HEK293 (cell line): Measurements from ENCODE around the gene C12orf42.

Source experiments
- GLI2 ChIP-seq: fragments of 450-650 bp; formaldehyde crosslinking; IDR thresholded peaks from 2 replicates; pipeline ENCODE4; 2017; ENCODE audit warnings: missing biosample characterization, missing genetic modification characterization, low read depth, borderline replicate concordance
- GLI4 ChIP-seq: fragments of 450-650 bp; formaldehyde crosslinking; IDR thresholded peaks from 2 replicates; pipeline ENCODE4 v1.5.1; 2016; ENCODE audit warnings: missing biosample characterization, missing genetic modification characterization
- REPIN1 ChIP-seq: fragments of 450-650 bp; formaldehyde crosslinking; IDR thresholded peaks from 2 replicates; pipeline ENCODE4 v1.5.1; 2017; ENCODE audit warnings: missing biosample characterization, missing genetic modification characterization, low read depth
- ZNF514 ChIP-seq: fragments of 450-650 bp; formaldehyde crosslinking; IDR thresholded peaks from 2 replicates; pipeline ENCODE4 v1.5.1; 2016; ENCODE audit warnings: missing biosample characterization, missing genetic modification characterization
- TF ChIP-seq, protein P1 (sequence below): fragments of 450-650 bp; formaldehyde crosslinking; IDR thresholded peaks from 2 replicates; pipeline ENCODE4 v1.5.1; 2016; ENCODE audit warnings: missing biosample characterization, missing genetic modification characterization
- TF ChIP-seq, protein P2 (sequence below): fragments of 450-650 bp; formaldehyde crosslinking; IDR thresholded peaks from 2 replicates; pipeline ENCODE4 v1.5.1; 2017; ENCODE audit warnings: missing biosample characterization, mild to moderate bottlenecking, missing genetic modification characterization, moderate library complexity

DNA sequence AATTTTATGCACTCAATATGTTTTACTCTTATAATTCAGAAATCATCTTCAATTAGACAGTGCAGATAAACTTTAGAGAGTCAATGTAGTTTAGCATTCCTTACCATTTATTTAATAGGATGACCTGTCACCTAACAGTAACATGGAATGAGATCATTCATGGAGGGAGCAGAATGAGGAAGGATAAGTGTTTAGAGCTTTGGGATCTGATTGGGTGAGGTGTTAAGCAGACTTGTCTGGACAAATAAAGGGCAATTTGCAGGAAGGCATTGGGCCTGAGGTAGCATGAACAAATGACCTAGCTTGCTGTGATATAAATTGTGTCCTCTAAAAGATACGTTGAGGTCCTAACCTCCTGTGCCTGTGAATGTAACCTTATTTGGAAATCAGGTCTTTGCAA lies 187.4 kb downstream of the C12orf42 start:
- TF ChIP-seq GLI2 (tag by site-specific recombination): no peak
- TF ChIP-seq, protein P1, sequence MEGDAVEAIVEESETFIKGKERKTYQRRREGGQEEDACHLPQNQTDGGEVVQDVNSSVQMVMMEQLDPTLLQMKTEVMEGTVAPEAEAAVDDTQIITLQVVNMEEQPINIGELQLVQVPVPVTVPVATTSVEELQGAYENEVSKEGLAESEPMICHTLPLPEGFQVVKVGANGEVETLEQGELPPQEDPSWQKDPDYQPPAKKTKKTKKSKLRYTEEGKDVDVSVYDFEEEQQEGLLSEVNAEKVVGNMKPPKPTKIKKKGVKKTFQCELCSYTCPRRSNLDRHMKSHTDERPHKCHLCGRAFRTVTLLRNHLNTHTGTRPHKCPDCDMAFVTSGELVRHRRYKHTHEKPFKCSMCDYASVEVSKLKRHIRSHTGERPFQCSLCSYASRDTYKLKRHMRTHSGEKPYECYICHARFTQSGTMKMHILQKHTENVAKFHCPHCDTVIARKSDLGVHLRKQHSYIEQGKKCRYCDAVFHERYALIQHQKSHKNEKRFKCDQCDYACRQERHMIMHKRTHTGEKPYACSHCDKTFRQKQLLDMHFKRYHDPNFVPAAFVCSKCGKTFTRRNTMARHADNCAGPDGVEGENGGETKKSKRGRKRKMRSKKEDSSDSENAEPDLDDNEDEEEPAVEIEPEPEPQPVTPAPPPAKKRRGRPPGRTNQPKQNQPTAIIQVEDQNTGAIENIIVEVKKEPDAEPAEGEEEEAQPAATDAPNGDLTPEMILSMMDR (tag by site-specific recombination): no peak
- TF ChIP-seq GLI4 (tag by site-specific recombination): no peak
- TF ChIP-seq, protein P2, sequence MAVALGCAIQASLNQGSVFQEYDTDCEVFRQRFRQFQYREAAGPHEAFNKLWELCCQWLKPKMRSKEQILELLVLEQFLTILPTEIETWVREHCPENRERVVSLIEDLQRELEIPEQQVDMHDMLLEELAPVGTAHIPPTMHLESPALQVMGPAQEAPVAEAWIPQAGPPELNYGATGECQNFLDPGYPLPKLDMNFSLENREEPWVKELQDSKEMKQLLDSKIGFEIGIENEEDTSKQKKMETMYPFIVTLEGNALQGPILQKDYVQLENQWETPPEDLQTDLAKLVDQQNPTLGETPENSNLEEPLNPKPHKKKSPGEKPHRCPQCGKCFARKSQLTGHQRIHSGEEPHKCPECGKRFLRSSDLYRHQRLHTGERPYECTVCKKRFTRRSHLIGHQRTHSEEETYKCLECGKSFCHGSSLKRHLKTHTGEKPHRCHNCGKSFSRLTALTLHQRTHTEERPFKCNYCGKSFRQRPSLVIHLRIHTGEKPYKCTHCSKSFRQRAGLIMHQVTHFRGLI: no peak
- no peak for TF ChIP-seq REPIN1 (tag by site-specific recombination)
- TF ChIP-seq ZNF514 (tag by site-specific recombination): no peak
